GM20431 (cell line): Measurements from ENCODE around the gene GLI3.
"Not testable (repeated sequence)": the region's sequence is repeated elsewhere in the genome, so short reads cannot be mapped to it uniquely, and the experiment has no call there.

Experiments
- in situ Hi-C: fragments of 300-500 bp; cut with MseI, MboI; formaldehyde crosslinking; loops from one replicate; pipeline ENCODE4 v1.15.0; 2020; ENCODE audit warnings: low sequenced_read_pairs; ENCODE audit not compliant: unreplicated experiment

GLI3 gene

GRCh38 chr7:42217053-42217452 lies 20.0 kb downstream of the GLI3 start:
- in situ Hi-C loops, result no loop called here

GRCh38 chr7:42214060-42214679 lies 22.8 kb downstream of the GLI3 start:
- in situ Hi-C loops, result no loop called here

GRCh38 chr7:42213093-42213492 lies 23.9 kb downstream of the GLI3 start:
- in situ Hi-C loops, result no loop called here

- in situ Hi-C loops, result no loop called here
Measured at GRCh38 chr7:42212541-42213090, 24.4 kb downstream of the GLI3 start.

- in situ Hi-C loops, result no loop called here
Measured at GRCh38 chr7:42211938-42212337, 25.1 kb downstream of the GLI3 start.

GRCh38 chr7:42210779-42211178 lies 26.2 kb downstream of the GLI3 start:
- in situ Hi-C loops, result no loop called here

- in situ Hi-C loops, result no loop called here
Measured at GRCh38 chr7:42210333-42210732, 26.7 kb downstream of the GLI3 start.

GRCh38 chr7:42209085-42209484 lies 27.9 kb downstream of the GLI3 start:
- in situ Hi-C loops, result not testable (repeated sequence)

- in situ Hi-C loops, result no loop called here
Measured at GRCh38 chr7:42208572-42208971, 28.4 kb downstream of the GLI3 start.

GRCh38 chr7:42207420-42207819 lies 29.6 kb downstream of the GLI3 start:
- in situ Hi-C loops, result no loop called here

GRCh38 chr7:42203336-42203735 lies 33.7 kb downstream of the GLI3 start:
- in situ Hi-C loops, result no loop called here

- in situ Hi-C loops, result no loop called here
Measured at GRCh38 chr7:42202601-42203000, 34.4 kb downstream of the GLI3 start.

- in situ Hi-C loops, result no loop called here
Measured at GRCh38 chr7:42198974-42199668, 37.9 kb downstream of the GLI3 start.

GRCh38 chr7:42198296-42198695 lies 38.7 kb downstream of the GLI3 start:
- in situ Hi-C loops, result no loop called here

- in situ Hi-C loops, result no loop called here
Measured at GRCh38 chr7:42197451-42197850, 39.6 kb downstream of the GLI3 start.

- in situ Hi-C loops, result no loop called here
Measured at GRCh38 chr7:42194238-42194637, 42.8 kb downstream of the GLI3 start.

- in situ Hi-C loops, result no loop called here
Measured at GRCh38 chr7:42193471-42194129, 43.4 kb downstream of the GLI3 start.

- in situ Hi-C loops, result no loop called here
Measured at GRCh38 chr7:42192851-42193461, 44.1 kb downstream of the GLI3 start.

GRCh38 chr7:42192066-42192465 lies 44.9 kb downstream of the GLI3 start:
- in situ Hi-C loops, result no loop called here

GRCh38 chr7:42189535-42189934 lies 47.5 kb downstream of the GLI3 start:
- in situ Hi-C loops, result no loop called here

- in situ Hi-C loops, result no loop called here
Measured at GRCh38 chr7:42186151-42186550, 50.9 kb downstream of the GLI3 start.
